Measurements from ENCODE around the gene TAF1A. TPM values are rescaled to one million over a fixed set of nuclear protein-coding genes. Genes with fewer than 3 reads are reported as not detected.
A peak's percentile ranks its signal among the peaks of the same experiment; 100 is the strongest.

TAF1A gene
- total and polyA plus RNA-seq, 10 of the 15 experiments (the other 5 are each of a cell fraction or from before 2014, with no cell fraction given): 7.7 to 17.9 (median 12.0) TPM

GRCh38 chr1:222617367-222617951, 27.7 kb upstream of the TAF1A start (continued):
- no peak for TF ChIP-seq ZBTB11 (CRISPR knock-in tag; IDR thresholded peaks at IDR 0.05)
- peak; percentile 44; the same call in 1 of the 2 replicates for TF ChIP-seq CREB1 (IDR thresholded peaks at IDR 0.05; ENCODE audit: low read depth)
- no peak for TF ChIP-seq MAX (IDR thresholded peaks at IDR 0.05; ENCODE audit: low read depth, low read length)
- peak; percentile 23; the same call in 1 of the 2 replicates for TF ChIP-seq DPF2 (IDR thresholded peaks at IDR 0.05)
- no peak for TF ChIP-seq ZZZ3 (IDR thresholded peaks at IDR 0.05; ENCODE audit: control insufficient read depth, insufficient read length, low read depth)
- no peak for TF ChIP-seq RAD21 (IDR thresholded peaks at IDR 0.05; ENCODE audit: insufficient read depth, low read depth, low read length)
- no peak for TF ChIP-seq SUPT20H (IDR thresholded peaks at IDR 0.05; ENCODE audit: borderline replicate concordance, control insufficient read depth, low read depth, low read length)
- no peak for TF ChIP-seq FOXK2 (IDR thresholded peaks at IDR 0.05)
- 0 out of 2 replicates have a peak, but pooled peaks have one; percentile 19 for TF ChIP-seq ZBTB40 (IDR thresholded peaks at IDR 0.05; ENCODE audit: borderline replicate concordance)
- peak; percentile 60; the same call in 1 of the 2 replicates for TF ChIP-seq RAD51 (IDR thresholded peaks at IDR 0.05)
- TF ChIP-seq CEBPZ (IDR thresholded peaks at IDR 0.05; ENCODE audit: low read depth, low read length): no peak
- TF ChIP-seq EP300 (IDR thresholded peaks at IDR 0.05; ENCODE audit: borderline replicate concordance in 1 of 2, control insufficient read depth in 1 of 2, low read depth in 2 of 2, low read length in 2 of 2): no peak
- TF ChIP-seq ZNF207 (IDR thresholded peaks at IDR 0.05; ENCODE audit: borderline replicate concordance): no peak
- no peak for TF ChIP-seq E2F4 (IDR thresholded peaks at IDR 0.05; ENCODE audit: low read depth, low read length)
- no peak for TF ChIP-seq SIN3A (IDR thresholded peaks at IDR 0.05; ENCODE audit: low read depth, low read length)
- TF ChIP-seq POLR2AphosphoS2 (IDR thresholded peaks at IDR 0.05; ENCODE audit: low read depth, low read length): no peak
- peak; percentile 86 for TF ChIP-seq HDGF (IDR thresholded peaks at IDR 0.05)

All from GM12878 (cell line).